GM10266 (cell line): Measurements from ENCODE around the gene KCNE2.

Experiments used
- DNase-seq: peaks from one replicate; pipeline ENCODE4 v3.0.0; 2012; ENCODE audit errors: extremely low spot score
- CTCF ChIP-seq: IDR thresholded peaks from 2 replicates; pipeline ENCODE4 v1.5.1; 2012; ENCODE audit warnings: mild to moderate bottlenecking, low read depth; ENCODE audit not compliant: control insufficient read depth, insufficient read depth; ENCODE audit errors: missing control alignments

Gene KCNE2

GRCh38 chr21:34352556-34352955 is 11.2 kb upstream of the KCNE2 start:
- no peak for DNase-seq
- no peak for TF ChIP-seq CTCF

GRCh38 chr21:34353182-34353581 is 10.6 kb upstream of the KCNE2 start:
- no peak for TF ChIP-seq CTCF
- DNase-seq: no peak

GRCh38 chr21:34354836-34355235 is 9.0 kb upstream of the KCNE2 start:
- TF ChIP-seq CTCF: no peak
- no peak for DNase-seq

- DNase-seq: no peak
- no peak for TF ChIP-seq CTCF
Measured at GRCh38 chr21:34355570-34355969, 8.2 kb upstream of the KCNE2 start.

- no peak for TF ChIP-seq CTCF
- no peak for DNase-seq
Measured at GRCh38 chr21:34357889-34358288, 5.9 kb upstream of the KCNE2 start.

GRCh38 chr21:34358866-34359265 is 4.9 kb upstream of the KCNE2 start:
- TF ChIP-seq CTCF: no peak
- DNase-seq: no peak

- DNase-seq: no peak
- TF ChIP-seq CTCF: no peak
Measured at GRCh38 chr21:34360488-34361241, 3.1 kb upstream of the KCNE2 start.
